ENCODE data around the gene SIM1. TPM values are rescaled to one million over a fixed set of nuclear protein-coding genes. Genes with fewer than 3 reads are reported as not detected.
A peak's percentile ranks its signal among the peaks of the same experiment; 100 is the strongest.

SIM1 gene
- total RNA-seq, 1 experiment from 2014 or later = 1.7 TPM

GRCh38 chr6:100452998-100453397, 11.7 kb downstream of the SIM1 start:
- Histone ChIP-seq H3K36me3 (peaks cover 19% of the 10 kb centered on the region), H3K4me3 (no peak overlapping the region), H3K9me3 (0 out of 2 replicates have a peak, but pooled peaks cover 3% of the 10 kb centered on the region), H3K27me3 (no peaks in the 10 kb centered on the region)
- no peak for DNase-seq

DNA sequence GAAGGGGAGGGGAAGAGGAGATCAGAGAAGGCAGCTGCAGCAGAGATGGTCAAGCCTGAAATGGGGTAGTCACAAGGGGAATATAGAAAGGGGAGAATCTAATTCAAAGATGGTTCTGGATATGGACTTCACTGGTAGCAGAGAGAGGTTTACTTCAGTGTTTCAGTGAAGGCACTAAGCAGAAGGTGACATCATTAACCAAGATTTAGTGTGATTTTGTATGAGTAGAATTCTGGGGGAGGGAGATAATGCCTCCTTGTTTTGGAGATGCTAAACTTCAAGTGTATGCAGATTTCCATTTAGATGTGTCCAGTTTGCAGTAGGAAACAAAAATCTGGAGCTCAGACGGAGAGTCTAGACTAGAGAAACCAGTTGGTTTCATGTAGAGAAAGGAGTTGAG, 13.1 kb downstream of the SIM1 start:
- no peaks in the 10 kb centered on the region for H3K27me3 ChIP-seq
- no peak overlapping the region for H3K4me3 ChIP-seq

DNA sequence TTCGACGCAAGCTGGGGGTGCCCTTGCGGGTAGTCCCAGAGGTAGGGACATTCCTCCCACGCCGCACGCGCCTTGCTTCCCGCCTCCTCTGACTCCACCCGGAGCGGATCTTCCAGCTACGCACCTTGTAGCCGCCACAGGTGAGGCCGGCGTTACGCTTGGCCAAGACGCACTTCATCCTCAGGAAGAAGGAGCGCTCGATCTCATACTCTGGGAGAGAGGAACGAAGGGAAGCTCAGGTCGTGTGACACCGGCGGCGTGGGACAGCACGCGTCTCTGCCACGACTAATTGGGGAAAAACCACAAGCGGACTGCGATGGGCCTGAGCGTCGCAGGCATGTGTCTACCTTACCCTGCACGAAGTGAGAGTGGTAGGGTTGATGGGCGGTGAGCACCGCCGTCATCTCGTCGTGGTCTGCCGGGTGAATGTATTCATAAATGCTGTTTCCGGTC, 15.5 kb downstream of the SIM1 start:
- Histone ChIP-seq H3K4me3 (no peak overlapping the region), H3K36me3 (peaks cover 32% of the 10 kb centered on the region), H3K27me3 (no peaks in the 10 kb centered on the region), H3K9me3 (no peaks in the 10 kb centered on the region)
- no peak for DNase-seq

More for the DNA sequence above, 13.1 kb downstream of the SIM1 start:
- Histone ChIP-seq H3K9me3 (no peaks in the 10 kb centered on the region), H3K36me3 (peaks cover 17% of the 10 kb centered on the region)
- no peak for DNase-seq

DNA sequence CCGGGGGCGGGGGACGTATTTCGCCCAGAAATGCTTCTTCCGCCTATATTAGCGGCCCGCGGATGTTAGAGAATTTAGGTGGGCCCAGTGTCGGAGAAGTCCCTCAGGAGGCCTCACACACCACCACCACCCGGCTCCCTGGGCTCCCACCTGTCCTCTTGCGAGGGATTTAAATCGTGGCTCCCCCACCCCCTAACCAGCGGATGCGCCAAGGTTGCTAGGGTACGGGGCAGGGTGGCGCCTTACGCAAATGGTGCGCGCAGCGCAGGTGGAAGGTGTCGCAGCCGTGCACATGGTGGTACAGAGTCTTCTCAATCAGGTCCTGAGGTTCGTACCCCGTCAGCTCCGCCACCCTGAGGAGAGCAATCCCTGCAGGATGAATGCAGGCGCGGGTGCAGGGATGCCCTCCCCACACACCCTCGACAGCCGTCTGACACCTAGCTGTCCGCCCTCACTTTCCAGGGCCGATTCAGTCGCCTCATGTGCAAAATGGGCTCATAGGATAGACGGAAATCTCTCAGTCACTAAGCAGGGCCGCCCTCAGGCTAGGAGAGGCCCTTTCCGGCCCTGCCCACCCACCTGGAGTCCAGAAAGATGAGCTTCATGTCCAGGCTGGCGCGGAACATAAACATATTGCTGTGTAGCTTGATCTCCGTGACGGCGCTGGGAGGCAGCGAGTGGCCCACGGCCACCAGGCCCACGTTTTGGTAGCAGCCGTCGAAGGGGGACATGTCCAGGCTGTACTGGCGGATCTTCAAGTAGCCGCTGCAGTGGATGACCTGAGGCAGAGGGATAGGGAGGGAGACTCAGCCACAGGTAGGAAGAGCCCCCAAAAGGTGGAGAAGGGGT, 16.6 kb downstream of the SIM1 start:
- H3K9me3 ChIP-seq = no peaks in the 10 kb centered on the region
- no peaks in the 10 kb centered on the region for H3K27me3 ChIP-seq
- no peak overlapping the region for H3K4me3 ChIP-seq
- peaks cover 29% of the 10 kb centered on the region for H3K36me3 ChIP-seq
- DNase-seq = no peak

- DNase-seq = no peak
- Histone ChIP-seq H3K4me3 (no peak overlapping the region), H3K27me3 (no peaks in the 10 kb centered on the region), H3K36me3 (peaks cover 29% of the 10 kb centered on the region), H3K9me3 (no peaks in the 10 kb centered on the region)
Measured at GRCh38 chr6:100447081-100447899, 17.4 kb downstream of the SIM1 start.

DNA sequence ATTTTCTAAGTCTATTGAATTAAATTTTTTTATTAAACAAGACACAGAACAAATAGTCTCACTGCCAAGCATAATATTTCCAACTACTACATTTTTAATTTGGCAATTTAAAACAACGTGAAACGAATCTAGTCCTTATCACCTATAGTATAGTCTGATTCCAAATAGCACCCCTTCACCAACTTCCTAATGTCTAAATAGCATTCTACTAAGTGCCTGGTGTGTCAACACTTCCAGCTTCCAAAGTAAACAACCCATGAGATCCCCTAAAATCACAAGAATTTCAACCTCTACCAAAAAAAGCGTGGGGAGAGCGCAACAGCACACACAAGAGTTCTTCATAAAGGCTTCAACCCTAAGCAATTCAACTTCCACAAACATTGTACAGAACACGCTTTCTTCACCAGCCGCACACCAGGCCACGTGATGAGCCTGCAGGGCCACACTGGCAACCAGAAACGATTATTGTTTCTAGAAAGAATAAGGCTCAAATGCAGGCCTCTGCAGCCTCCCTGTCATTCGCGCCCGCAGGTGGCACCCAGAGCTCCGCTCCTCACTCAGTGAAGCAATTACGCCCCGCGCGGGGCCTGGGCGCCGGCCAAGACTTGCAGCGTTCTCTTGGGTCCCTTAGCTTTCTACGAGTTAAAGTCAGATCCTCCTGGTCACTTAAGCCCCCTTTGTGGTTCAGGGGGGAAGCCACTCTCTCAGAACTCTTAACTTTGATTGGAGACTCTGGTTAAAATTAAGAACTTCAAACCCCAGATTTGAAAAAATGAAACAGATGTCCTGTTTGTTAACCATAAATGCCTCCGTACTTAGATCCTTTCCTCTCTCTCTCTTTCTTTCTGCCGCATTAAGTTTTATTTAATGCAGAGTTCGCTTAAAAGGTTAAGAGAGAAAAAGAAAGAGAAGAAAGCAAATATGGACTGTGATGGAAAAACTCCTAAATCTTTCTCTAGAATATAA, 18.3 kb downstream of the SIM1 start:
- Histone ChIP-seq H3K4me3 (no peak overlapping the region), H3K27me3 (no peaks in the 10 kb centered on the region), H3K9me3 (no peaks in the 10 kb centered on the region), H3K36me3 (peaks cover 29% of the 10 kb centered on the region)
- no peak for DNase-seq

- DNase-seq = no peak
- peaks cover 29% of the 10 kb centered on the region for H3K36me3 ChIP-seq
- H3K27me3 ChIP-seq = no peaks in the 10 kb centered on the region
- H3K4me3 ChIP-seq = no peak overlapping the region
- no peaks in the 10 kb centered on the region for H3K9me3 ChIP-seq
Measured at GRCh38 chr6:100445512-100445911, 19.2 kb downstream of the SIM1 start.

GRCh38 chr6:100440935-100441334, 23.8 kb downstream of the SIM1 start:
- DNase-seq = no peak
- H3K27me3 ChIP-seq = no peaks in the 10 kb centered on the region

DNA sequence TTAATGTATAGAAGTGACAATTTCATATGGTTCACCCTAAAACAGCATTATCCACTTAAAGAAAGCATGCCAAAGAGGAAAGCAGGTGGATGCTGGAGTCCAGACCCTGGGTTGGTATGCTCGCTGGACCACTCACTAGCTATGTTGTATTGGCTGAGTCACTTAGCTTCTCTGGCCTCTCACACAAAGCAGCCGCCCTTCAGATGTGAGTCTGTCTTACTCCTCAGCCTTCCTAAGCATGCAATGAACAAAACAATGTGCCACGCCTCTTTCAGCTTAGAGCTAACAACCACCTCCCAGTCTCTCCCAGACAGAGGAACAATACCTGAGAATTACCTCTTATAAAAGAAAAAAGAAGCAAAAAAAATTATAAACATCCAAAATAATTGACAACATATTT, 29.4 kb downstream of the SIM1 start:
- H3K9me3 ChIP-seq = no peaks in the 10 kb centered on the region
- no peaks in the 10 kb centered on the region for H3K27me3 ChIP-seq
- no peak overlapping the region for H3K4me3 ChIP-seq
- peaks cover 9% of the 10 kb centered on the region for H3K36me3 ChIP-seq
- peak; percentile 4 for DNase-seq

More at GRCh38 chr6:100440935-100441334, 23.8 kb downstream of the SIM1 start:
- Histone ChIP-seq H3K4me3 (no peak overlapping the region), H3K9me3 (no peaks in the 10 kb centered on the region), H3K36me3 (peaks cover 23% of the 10 kb centered on the region)

- Histone ChIP-seq H3K9me3 (no peaks in the 10 kb centered on the region), H3K36me3 (peaks cover 11% of the 10 kb centered on the region), H3K27me3 (no peaks in the 10 kb centered on the region), H3K4me3 (no peak overlapping the region)
- DNase-seq = no peak
Measured at GRCh38 chr6:100433726-100434435, 30.8 kb downstream of the SIM1 start.

DNA sequence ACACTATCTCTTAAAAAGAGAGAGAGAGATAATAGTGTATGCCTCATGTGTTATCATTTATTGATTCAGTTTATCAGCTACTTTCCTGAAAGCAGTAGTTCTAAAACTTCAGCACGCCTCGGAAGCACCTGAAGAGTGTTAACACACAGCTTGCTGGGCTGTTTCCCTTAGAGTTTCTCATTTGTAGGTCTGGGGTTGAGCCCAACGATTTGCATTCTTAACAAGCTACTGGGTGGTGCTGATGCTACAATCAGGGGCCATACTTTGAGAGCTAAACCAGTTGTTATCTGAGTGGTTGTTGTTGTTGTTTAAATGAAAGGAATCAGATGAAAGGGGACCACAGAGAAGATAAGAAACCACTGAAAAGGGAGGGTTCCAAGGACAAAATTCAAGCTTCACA, 32.6 kb downstream of the SIM1 start:
- DNase-seq = no peak
- Histone ChIP-seq H3K36me3 (peaks cover 2% of the 10 kb centered on the region; the same call in 1 of the 2 replicates), H3K9me3 (no peaks in the 10 kb centered on the region), H3K4me3 (no peak overlapping the region), H3K27me3 (no peaks in the 10 kb centered on the region)

DNA sequence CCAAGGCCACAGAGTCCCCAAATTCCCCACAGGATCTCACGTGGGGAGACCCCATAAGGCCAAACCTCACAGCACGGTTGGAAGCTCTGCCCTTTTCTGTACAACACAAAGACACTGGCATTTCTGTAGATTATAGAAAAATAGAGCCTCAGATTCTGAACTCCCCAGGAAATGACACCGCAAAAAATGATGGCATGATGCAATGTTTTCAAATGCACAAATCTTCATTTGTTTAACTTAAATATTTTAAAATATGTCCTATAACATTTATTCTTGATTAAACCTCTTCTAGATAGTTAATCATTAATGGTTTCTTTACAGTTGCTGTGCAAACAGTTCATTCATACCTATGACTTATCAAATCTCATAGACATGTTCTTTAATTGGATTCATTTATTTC, 33.8 kb downstream of the SIM1 start:
- Histone ChIP-seq H3K36me3 (peaks cover 2% of the 10 kb centered on the region; the same call in 1 of the 2 replicates), H3K4me3 (no peak overlapping the region), H3K9me3 (no peaks in the 10 kb centered on the region), H3K27me3 (no peaks in the 10 kb centered on the region)
- DNase-seq = no peak

DNA sequence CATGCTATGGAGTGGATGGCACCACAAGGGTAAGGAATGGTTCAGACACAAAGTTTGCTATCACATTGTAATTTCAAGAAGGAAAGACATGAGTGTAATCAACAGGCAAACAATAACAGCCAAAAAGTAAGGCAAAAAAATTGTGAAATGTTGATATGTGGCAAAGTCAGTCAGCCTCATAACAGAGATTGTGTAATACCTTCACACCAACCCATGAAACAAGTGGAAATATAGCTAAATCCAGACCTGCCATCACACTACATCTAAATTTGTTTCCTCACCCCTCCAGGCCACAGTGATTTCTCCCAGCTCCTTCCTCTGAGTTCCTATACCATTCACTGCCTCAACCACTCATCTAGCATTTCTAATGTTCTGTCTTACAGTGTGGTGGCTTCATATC, 37.3 kb downstream of the SIM1 start:
- no peaks in the 10 kb centered on the region for H3K27me3 ChIP-seq
- H3K36me3 ChIP-seq = peaks cover 2% of the 10 kb centered on the region; the same call in 1 of the 2 replicates
- no peak overlapping the region for H3K4me3 ChIP-seq
- DNase-seq = no peak
- H3K9me3 ChIP-seq = no peaks in the 10 kb centered on the region

GRCh38 chr6:100426744-100427338, 37.9 kb downstream of the SIM1 start:
- Histone ChIP-seq H3K9me3 (no peaks in the 10 kb centered on the region), H3K27me3 (no peaks in the 10 kb centered on the region), H3K4me3 (no peak overlapping the region), H3K36me3 (peaks cover 2% of the 10 kb centered on the region; the same call in 1 of the 2 replicates)
- DNase-seq = no peak

DNA sequence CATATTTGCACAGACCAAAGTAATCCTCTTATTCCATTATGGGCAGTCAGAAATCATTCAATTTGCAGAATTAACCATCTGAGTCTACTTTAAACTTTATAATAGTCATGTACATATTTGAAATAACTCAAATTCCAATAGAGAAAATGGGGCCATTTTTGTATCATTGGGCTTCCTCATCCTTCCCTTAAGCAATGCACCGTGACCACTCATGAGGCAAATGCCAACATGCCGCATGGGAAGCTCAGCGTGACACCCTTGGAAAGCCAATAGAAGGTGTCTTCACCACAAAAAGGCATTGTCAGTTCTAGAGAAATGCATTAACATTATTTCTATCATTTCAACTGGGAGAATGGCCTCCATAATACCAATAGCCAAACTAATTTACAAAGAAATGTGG, 38.5 kb downstream of the SIM1 start:
- H3K4me3 ChIP-seq = no peak overlapping the region

More for the DNA sequence above, 38.5 kb downstream of the SIM1 start:
- peaks cover 2% of the 10 kb centered on the region; the same call in 1 of the 2 replicates for H3K36me3 ChIP-seq
- H3K9me3 ChIP-seq = no peaks in the 10 kb centered on the region
- DNase-seq = no peak
- no peaks in the 10 kb centered on the region for H3K27me3 ChIP-seq

All from MG63 (cell line).